NCI-H2171 treated with DMSO at 0.1 percent for 48 hours (cell line): ENCODE measurements around the gene ESAM.
"Not testable (repeated sequence)": the region's sequence is repeated elsewhere in the genome, so short reads cannot be mapped to it uniquely, and the experiment has no call there.

Source experiments
- DNase-seq: peaks from one replicate; lab custom pipeline; 2025; lab: John Stamatoyannopoulos, UW

The ESAM gene

DNA sequence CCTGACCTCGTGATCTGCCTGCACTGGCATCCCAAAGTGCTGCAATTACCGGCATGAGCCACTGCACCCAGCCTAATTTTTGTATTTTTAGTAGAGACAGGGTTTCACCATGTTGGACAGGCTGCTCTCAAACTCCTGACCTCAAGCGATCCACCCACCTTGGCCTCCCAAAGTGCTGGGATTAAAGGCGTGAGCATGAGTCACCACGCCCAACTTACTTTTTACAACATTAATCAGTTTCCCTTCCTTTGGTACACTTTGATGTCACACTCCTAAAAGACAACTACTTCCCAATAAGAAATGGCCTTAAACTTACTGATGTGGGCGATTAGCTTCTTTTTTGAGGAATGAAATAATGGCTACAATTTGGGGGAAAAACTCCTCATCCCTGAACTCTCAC lies 8.9 kb upstream of the ESAM start:
- not testable (repeated sequence) for DNase-seq

DNA sequence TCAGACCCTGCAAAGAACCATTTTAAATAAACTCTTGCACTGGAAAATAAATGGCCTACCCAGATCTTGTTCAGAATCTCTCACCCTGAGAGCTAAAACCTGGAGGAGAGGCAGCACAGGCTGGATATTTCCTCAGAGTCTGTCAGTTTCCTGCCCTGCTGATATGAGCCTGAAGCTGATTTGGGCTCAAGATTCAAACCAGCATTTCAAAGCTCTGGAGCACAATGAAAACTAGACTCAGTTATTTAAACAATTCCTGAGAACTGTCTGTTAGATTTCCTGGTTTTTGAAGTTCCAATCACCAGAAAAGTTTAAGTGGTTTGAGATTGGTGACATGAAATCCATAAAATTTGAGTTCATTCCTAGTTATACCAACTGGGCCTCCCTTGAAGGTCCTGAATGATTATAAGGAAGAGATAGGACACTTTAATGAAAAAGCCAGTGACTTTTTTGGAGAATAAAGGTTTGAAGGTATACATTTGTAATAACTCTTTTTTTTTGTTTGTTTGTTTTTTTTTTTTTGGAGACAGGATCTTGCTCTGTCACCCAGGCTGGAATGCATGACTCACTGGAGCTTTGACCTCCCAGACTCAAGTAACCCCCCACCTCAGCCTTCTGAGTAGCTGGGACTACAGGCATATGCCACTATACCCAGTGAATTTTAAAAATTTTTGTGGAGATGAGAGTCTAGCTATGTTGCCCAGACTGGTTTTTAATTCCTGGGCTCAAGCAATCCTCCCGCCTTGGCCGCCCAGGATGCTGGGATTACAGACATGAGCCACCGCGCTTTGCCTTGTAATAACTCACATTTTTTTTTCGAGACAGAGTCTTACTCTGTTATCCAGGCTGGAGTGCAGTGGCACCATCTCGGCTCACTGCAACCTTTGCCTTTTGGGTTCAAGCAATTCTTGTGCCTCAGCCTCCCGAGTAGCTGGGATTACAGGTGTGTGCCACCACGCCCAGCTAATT lies 8.0 kb upstream of the ESAM start:
- DNase-seq: no peak

DNA sequence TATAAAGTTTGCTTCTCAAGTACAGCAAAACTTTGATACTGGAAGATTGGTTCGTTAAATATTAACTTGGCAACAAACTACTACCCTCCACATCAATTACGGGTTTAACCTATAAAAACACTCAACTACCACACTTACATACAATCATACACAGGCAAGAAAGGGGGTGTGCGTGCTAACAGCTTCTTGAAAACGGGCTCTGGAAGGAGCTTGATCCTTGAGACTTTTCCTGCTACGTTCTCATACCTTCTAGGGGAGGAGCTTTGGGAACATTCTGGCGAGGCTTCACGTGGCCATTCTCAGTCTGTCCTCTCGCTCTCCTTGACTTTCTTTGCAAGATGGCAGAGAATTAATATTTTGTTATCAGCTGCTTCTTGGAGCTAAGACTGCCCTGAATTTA lies 6.8 kb upstream of the ESAM start:
- no peak for DNase-seq

DNA sequence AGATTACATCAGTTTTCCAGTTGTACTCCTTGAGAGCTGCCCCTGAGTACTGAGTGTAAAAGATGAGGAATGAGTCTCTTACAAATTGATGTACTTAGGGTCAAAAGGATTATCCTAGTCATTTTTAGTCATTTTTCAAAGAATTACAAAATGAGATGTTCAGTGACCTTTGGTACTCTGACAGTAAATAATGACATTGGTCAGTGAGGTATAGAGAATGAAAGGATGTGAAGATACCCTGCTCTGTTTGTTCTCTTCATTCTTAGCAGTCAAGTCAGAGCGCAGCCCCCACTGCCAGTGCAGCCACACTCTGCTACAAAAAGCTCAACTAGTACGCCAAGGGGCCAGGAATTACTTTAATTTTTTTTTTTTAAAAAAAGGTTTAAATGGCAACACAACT lies 4.1 kb upstream of the ESAM start:
- no peak for DNase-seq

DNA sequence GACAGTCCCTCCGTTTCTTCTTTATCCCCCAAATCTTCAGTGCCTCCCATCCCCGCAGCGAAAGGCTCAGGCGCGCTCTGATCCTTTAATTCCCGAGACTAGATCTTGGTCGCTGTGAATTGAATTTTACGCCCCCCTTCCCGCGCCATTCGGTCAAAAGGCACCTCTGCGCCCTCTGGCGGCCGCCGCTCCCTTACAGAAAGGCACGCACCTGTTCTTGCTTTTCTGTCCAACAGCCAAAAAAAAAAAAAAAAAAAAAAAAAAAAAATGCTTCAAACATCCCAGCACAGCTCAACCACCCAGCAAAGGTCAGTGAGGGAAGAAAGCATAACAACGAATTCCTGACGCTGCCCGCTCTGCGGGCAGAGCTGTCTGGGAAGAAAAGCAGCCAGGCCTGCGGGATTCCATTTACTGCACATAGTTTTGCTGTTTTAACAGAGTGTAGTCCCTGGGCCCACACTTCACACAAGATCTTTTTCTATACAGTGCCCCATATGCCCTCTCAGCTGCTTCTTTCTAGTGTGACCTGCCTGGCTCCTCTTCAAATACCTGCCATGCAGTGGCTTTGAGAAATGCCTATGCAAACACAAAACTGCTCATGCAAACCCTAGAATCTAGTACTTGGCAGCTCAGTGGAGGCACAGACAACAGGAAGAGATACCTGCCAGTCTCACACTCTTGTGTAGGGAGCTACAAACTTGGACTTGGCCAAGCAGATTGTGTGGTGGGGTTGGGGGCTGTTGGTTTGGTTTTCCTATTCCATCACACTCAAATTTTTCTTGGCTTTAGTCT lies 1.3 kb upstream of the ESAM start:
- peak; percentile 70 for DNase-seq

DNA sequence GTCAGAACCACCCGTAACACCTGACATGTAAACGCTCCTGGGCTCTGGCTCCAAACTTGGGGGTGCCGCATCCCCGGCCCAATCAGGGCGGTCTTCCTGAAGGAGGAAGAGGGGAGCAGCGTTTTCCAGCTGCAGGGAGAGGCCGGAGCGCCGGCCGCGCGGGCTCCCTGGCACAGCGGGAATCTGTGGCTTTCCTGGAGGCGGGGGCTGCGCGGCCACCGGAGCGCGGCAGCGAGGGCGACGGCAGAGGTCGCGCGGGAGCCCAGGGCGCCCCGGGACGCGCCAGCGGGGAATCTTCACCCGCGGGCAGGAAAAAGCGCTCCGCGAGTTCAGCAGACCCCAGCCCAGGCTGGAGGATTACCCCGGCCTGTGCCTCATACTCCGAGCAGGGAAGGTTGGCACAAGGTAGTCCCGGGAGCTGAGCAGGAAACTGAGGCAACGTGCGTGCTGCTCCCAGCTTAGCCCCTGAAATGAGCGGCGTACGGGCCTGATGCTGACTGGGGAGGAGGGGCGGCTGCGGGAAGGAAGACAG lies 600 bp upstream of the ESAM start:
- DNase-seq: peak; percentile 31

DNA sequence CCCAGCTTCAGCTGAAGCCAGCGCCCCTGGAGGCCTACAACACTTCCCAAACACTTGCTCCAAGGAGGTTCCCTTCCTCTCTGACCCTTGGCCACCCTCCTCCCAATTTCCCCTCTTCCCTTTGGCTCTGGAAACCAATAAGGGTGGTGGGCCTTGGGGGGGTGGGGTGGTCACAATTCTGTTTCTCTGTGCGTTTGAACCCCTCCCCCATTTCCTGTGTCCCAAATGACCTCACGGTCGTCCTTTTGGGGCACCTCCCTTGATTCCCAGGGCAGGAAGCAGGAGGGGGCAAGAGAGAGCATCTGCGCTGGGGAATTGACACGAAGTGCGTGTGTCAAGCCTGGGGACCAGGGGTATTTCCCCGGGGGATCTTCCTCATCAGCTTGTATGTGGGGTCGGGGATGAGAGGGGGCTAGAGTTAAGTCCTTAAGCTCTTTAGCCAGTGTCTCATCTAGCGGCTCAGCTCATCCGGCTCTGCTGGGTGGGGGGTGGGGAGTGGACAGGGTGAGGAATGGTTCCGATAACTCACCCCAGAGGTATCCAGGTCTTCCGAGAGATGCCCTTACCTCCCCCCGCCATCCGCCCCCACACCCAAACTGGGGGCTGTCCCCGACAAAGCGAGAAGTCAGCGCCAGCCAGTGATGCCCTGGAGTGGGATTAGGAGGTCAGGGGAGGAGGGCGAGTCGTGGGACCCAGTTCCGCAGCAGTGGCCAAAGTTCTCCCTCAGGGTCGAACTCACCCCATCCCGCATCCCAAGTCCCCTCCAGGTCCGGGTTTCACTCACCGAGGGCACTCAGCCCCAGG lies 587 bp downstream of the ESAM start:
- no peak for DNase-seq

DNA sequence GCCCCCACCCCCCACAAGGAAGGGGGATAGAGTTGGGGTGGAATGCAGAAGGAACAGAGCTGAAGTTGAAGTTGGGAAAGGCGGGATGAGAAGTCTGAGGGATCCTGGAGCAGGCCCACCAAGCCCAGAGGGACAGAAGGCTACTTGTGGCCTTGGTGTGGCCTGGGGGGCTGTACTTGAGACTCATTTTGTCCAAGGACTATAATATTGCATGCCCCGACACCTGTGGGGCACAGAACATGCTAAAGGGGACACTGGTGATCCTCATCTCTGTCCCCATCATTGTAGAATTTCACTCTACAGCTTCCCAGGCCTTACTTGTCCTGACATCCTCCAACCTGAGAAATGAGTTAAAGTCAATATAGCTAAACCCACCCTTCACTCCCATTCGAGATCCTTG lies 1.3 kb downstream of the ESAM start:
- no peak for DNase-seq

DNA sequence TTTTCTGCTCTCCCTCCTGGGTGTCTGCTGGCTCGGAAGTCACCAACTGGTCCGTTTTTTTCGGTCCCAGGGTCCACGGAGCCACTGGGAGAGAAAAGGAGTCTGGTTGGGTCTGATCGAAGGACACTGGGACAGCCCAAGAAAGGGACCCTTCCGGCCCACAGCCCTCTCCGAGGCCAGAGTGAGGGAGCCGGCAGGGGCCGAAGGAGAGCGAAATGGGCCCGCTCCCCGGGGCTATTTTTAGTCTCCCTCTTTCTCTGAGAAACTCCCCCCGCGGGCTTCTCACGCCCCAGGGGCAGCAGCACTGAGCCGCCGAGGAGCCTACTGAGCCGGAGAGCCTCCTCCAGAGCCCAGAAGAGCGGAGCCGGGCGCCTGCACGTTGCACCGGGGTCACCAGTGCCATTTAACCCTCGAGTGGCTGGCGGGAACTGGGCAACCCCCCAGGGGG lies 1.9 kb downstream of the ESAM start:
- DNase-seq: no peak

DNA sequence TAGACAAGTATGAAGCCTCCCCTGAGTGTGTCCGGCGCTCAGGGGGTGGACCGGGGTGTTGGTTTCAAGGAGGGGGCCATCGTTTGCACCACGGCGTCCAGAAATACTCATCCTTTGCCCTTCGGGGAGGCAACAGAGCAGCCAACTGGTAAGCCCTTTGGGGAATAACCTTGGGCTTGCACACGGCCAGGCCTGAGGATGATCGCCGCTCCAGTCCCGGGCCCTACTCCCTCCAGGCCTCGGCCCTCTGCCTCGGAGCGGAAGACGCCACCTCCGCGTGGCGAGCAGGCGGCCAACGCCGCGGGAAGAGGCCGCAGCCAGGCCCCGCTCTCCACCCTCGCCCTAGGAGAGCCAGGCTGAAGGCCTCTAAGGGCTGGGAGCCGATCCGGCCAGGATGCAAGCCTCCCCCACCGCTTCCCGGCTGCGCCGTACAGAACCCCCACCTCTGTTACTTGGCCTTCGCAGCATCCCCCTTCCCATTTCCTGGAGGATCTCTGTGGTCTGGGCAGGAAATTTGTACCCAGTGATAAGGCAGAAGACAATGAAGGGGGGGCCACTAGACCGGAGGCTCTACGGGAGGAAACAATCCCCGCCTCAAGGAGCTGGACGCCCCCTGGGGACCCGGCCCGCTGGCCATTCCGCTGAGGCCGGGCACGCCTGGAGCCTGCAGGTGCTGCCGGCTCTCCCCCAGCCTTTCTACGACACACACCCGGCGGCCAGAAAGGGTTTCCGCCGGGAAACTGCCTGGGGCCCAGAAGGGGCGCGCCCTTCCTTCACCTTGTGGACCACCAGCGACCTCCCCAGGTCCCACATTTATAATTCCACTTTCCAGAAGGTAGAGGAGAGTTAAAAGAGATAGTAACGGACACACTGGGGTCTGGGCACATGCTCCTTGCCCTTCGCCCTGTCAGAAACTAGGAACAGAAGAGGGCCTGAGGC lies 2.6 kb downstream of the ESAM start:
- no peak for DNase-seq

DNA sequence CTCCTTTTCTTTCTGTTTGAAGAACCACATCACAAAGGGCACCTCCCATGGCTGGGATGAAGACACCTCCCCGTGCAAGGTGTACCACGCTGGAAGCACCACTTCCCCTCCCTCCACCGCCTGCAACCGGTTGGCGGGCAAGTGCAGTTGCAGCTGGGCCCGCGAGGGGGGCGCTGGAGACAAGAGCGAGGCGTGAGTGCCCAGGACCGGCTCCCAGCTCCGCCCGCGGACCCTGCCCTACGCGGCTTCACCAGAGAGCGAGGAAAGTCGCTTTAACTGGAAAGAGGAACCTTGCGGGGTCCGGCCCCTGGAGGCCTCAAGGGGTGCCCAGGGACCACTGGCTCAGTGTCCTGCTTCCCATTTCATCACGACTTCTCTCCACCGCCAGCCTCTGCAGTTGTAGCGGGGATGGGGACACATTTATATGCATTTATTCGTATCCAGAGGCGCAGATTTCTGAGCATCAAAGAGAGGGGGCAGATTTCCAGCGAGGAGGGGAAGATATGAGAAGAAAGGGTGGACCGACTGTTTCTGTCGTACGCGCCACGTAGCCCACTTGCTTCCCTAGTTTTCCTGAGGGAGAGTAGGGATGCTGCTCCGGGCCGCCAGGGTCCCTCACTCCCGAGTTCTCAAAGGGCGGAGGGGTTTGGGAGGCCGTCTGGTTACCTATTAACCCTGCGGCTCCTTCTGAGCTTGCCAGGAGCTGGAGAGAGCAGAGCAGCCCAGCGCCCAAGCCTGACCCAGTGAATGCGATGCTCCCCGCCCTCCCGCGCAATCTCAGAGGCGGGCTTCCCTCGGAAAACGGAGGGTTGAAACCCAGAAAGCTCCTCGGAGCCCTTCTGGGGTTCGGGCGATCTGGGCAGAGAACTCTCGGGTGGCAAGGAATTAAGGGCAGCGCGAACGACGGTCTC lies 3.5 kb downstream of the ESAM start:
- no peak for DNase-seq

DNA sequence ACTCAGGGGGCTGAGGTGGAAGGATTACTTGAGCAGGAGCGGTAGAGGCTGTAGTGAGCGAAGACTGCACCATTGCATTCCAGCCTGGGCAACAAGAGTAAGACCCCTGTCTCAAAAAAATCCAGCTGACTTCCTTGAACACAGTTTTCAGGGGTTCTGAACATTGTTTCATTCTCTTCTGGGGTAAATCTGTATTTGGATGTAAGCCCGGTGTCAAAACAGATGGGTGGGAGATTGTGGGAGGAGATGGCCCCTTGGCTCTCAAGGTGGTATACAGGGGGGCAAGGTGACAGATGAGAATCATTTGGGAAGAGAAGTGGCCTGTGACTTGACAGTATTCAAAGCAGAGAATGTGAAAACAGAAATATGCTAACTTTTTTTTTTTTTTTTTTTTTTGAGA lies 4.8 kb downstream of the ESAM start:
- no peak for DNase-seq

DNA sequence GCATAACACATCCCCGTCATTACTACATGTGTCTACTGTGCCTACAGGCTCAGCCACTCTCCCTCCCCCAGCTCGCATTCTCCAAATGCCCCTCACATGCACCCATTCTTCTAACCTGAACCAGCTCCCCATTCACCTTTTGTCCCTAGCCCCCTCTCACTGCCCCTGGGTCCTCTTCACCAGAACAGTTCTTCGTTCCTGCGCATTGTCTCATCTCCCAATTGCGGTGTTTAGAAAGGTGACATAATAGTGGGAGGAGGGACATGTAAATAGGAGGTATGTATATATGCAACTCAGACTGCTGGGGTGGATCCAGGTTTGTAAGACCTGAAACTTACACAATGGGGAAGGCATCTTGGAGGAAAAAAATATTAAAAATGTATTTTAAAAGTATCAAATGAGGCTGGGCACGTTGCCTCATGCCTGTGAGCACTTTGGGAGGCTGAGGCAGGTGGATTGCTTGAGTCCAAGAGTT lies 5.3 kb downstream of the ESAM start:
- DNase-seq: no peak

DNA sequence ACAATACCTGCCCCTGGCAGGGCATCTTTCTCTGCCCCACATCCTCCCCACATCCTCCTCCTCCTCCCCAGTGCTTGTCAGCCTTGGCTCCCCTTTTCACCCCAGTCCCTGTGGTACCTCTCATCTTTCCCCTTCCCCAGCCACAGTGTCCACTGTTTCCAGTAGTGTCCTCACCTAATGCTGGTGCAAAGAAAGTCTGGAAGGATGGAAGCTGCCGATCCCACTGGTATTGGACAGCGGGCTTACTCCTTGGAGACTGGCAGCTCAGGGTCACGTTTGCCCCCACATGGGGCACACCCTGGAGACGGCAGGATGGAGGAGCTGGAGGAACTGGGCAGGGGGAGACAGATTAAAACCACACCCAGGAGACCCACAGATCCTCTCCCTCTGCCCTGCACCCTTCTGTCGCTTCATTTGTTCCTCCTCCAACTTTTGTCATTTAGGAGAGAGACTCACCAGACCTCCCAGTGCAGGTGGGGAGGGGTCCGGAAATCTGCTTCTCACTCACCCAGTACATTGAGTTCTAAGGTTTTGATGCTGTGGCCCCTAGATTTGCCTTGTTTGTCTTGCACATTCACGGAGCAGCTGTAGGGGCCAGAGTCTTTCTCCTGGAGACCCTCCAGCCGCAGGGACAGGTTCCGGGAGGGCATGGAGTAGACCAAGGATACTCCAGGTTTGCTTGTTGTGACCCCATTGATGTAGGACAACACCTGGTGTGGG lies 5.9 kb downstream of the ESAM start:
- DNase-seq: no peak

DNA sequence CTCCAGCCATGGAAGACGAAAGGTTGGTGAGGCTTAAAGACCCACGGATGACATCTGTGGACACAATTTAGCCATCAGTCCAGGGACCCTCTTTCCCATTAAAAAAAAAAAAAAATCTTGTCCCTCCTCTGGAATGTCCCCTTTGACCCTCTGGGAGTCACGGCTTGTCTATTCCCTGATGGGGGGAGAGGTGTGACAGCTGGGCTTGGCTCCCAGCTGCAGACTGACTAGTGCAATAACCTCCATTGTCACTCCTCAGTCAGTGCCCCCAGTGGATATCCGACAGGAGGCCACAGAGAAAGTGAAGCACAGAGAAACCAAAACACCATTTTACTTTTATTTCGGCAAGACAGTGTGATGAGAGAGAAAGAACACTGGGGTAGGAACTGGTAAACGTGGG lies 7.4 kb downstream of the ESAM start:
- no peak for DNase-seq

DNA sequence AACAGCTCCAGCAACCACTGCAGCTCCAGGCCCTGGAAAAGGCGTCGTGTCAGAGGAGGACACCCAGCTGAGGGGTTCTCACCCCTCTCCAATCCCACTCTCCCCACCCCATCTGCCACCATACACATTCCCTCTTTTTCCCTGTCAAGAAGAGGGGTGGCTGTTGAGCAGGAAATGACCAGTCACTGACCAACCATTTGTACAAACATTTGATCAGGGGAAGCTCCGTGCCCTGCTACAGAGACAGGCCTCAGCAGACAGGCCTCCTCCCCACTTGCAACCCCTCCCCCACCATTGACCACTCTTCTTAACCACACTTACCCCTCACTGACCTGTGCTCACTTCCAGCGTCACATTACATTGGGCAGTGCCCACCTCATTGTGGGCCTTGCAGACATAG lies 7.8 kb downstream of the ESAM start:
- DNase-seq: no peak

DNA sequence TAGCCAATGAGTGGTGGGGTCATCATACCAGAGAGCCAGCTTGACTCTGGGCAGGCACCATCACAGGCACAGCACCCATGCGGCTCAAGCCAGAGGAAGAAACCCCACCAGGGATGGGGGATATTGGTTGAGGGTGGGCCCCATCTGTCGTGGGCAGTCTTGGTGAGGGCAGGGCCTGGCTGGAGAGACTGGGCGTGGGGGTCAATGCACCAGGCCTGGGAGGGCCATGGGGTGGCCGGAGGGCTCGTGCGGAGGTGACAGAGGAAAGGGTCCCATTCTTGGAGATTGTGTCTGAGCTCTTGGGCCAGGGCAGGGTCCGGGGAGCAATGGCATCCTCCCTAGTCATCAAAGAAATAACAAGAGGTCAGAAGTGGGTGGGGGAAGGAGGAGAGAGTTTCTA lies 8.5 kb downstream of the ESAM start:
- no peak for DNase-seq

DNA sequence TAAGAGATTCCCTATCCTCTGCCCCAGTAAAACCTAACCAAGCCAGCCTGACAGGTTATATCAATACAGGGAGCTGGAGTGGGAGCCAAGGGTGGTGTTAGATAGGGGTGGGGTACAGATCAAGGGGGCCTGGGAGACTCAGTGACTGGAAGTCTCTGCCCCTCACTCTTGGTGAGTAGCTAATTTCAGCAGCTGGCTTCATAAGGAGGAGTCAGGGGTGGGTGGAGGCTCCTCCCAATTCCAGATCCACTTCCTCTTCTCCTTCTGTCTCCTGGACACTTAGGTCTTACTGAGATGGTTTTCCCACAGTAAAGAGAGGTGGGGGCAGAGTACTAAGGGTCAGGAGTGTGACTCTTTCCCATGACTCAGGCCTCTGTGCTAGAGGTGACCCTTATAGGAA lies 8.9 kb downstream of the ESAM start:
- no peak for DNase-seq
